ENCODE data around the gene SMIM24. TPM values are rescaled to one million over a fixed set of nuclear protein-coding genes. Genes with fewer than 3 reads are reported as not detected.

Gene SMIM24
- total RNA-seq, 3 donors from 2014 or later (not counting 1 experiment from before 2014, with no cell fraction given): 0.33 to 0.42 TPM; not detected in 1

DNA sequence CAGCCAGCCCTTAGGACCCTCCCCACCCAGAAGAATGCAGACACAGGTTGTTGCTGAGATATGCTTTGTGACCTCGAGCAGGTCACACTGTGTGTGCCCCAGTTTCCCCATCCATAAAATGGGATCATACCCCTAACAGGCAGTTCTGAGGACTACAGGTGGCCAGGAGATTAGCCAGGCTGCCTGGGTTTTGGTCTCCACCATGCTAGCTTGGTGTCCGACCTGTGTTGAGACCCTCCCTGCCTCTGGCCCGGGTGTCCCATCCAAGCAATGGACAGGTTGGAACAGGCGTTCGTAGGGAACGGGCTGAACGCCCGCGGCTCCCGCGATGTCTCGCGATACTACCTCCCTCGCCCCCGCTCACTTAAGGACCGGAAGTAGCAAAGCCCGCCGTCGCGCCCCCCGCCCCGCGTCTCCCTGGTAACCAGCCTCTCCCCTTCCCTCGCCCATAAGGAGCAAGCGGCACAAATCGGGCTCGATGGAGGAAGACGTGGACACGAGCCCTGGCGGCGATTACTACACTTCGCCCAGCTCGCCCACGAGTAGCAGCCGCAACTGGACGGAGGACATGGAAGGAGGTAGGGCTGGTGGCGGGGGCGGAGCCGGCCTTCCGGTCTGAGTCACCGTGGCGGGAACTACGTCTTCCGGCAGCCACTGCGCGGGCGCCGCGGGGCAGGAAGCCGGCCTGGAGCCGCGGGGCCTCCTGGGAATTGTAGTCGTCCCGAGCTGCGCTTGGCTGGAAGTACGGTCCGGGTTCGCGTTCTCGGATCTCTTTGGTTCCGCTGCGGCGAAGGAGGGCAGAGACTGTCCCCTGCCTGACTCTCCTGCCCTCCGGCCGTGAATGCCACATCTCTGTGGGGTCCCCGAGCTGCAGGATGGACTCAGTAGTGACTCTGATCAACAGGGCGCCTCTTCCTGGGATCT lies 45.4 kb downstream of the SMIM24 start:
- H3K27ac Mint-ChIP-seq: peak overlapping the region; percentile 92 to 96
- no peaks in the 10 kb centered on the region for H3K36me3 Mint-ChIP-seq
- ATAC-seq: peak; percentile 97 to 99 (median 97)
- no peaks in the 10 kb centered on the region for H3K27me3 Mint-ChIP-seq (ENCODE audit: low read depth in 2 of 2)
- DNase-seq: peak; percentile 96
- peak overlapping the region; percentile 91 for H3K4me3 Mint-ChIP-seq
- Histone ChIP-seq H3K27ac (ENCODE audit: low read length) (peak overlapping the region; percentile 84), H3K4me3 (ENCODE audit: low read length) (peak overlapping the region; percentile 83), H3K4me1 (ENCODE audit: control insufficient read depth, insufficient read depth, low read length) (peaks cover 14% of the 10 kb centered on the region), H3K9me3 (ENCODE audit: control insufficient read depth, insufficient read depth, low read length) (no peaks in the 10 kb centered on the region), H3K36me3 (ENCODE audit: control insufficient read depth, insufficient read depth, low read length) (no peaks in the 10 kb centered on the region), H3K27me3 (ENCODE audit: control insufficient read depth, insufficient read depth, low read length) (no peaks in the 10 kb centered on the region)
- H3K9me3 Mint-ChIP-seq: no peaks in the 10 kb centered on the region
- 4% methylated on average over 67 of the region's 67 CpGs for WGBS (ENCODE audit: insufficient coverage)
- intact Hi-C loops (cut with micrococcal nuclease): loop anchor here (10.0 kb wide), 1 partner anchor 250 kb away; the partner anchor contains the start of gene NCLN
- H3K4me1 Mint-ChIP-seq: peaks cover 7 to 20% of the 10 kb centered on the region in 2 donors
- TF ChIP-seq, protein P1, sequence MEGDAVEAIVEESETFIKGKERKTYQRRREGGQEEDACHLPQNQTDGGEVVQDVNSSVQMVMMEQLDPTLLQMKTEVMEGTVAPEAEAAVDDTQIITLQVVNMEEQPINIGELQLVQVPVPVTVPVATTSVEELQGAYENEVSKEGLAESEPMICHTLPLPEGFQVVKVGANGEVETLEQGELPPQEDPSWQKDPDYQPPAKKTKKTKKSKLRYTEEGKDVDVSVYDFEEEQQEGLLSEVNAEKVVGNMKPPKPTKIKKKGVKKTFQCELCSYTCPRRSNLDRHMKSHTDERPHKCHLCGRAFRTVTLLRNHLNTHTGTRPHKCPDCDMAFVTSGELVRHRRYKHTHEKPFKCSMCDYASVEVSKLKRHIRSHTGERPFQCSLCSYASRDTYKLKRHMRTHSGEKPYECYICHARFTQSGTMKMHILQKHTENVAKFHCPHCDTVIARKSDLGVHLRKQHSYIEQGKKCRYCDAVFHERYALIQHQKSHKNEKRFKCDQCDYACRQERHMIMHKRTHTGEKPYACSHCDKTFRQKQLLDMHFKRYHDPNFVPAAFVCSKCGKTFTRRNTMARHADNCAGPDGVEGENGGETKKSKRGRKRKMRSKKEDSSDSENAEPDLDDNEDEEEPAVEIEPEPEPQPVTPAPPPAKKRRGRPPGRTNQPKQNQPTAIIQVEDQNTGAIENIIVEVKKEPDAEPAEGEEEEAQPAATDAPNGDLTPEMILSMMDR (IDR thresholded peaks at IDR 0.05): no peak

DNA sequence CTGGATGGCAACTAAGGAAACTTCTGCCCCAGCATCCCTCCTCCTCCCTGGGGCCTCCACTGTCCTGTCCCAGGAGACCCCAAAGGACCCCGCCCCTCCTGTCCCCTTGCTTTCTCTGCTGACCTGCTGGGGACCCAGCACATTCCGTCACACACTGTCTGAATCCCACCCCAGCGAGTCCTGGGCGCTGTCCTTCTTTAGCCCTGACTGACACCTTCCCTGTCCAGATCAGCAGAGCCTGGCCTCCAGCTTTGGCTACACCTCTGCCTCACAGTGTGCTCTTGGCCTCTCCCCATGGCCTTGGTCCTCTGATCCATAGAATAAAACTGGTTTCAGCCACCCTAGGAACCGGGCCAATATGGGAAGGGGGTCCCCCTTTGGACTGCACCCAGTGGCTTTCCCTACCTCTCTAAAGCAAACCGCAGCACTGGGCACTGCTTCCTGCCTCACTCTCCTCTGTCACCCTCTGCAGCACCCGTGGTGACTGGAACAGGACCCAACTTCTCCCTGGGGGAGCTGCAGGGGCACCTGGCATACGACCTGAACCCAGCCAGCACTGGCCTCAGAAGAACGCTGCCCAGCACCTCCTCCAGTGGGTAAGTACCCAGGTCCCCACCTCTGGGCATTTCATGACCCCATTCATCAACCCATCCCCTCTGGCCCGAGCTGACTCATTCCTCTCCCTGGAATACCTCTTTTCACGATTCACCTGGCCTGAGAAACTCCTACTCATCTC lies 46.4 kb downstream of the SMIM24 start:
- WGBS (ENCODE audit: insufficient coverage): 95% methylated on average over 11 of the region's 11 CpGs

DNA sequence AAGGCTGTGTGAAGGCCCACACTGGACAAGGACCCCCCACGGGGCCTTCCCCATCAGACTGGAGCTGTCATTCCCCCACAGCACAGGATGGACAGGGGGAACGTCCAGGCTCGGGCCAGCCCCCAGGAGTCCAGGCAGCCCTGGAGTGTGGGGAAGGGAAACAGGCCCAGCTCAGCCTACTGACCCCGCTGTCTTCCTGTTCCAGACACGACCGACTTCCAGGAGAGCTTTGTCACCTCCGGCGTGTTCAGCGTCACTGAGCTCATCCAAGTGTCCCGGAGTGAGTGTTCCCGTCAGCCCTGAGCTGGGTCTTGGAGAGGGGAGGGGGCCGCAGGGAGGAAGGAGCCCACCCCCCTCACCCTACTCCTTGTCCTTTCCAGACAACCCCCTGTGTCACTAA lies 47.0 kb downstream of the SMIM24 start:
- WGBS (ENCODE audit: insufficient coverage): 95% methylated on average over 11 of the region's 12 CpGs
- Mint-ChIP-seq H3K27ac (no peak overlapping the region), H3K27me3 (ENCODE audit: low read depth in 2 of 2) (no peaks in the 10 kb centered on the region), H3K4me1 (peaks cover 7 to 24% of the 10 kb centered on the region in 2 donors), H3K4me3 (no peak overlapping the region), H3K9me3 (no peaks in the 10 kb centered on the region), H3K36me3 (no peaks in the 10 kb centered on the region)
- H3K36me3 ChIP-seq (ENCODE audit: control insufficient read depth, insufficient read depth, low read length): no peaks in the 10 kb centered on the region
- no peak for DNase-seq
- no peaks in the 10 kb centered on the region for H3K9me3 ChIP-seq (ENCODE audit: control insufficient read depth, insufficient read depth, low read length)
- H3K4me3 ChIP-seq (ENCODE audit: low read length): no peak overlapping the region
- no peak overlapping the region for H3K27ac ChIP-seq (ENCODE audit: low read length)
- ATAC-seq: no peak
- TF ChIP-seq, protein P1 (IDR thresholded peaks at IDR 0.05): no peak
- intact Hi-C loops (cut with micrococcal nuclease): loop anchor here (10.0 kb wide), 1 partner anchor 249 kb away; the partner anchor contains the start of gene NCLN
- no peaks in the 10 kb centered on the region for H3K27me3 ChIP-seq (ENCODE audit: control insufficient read depth, insufficient read depth, low read length)
- peaks cover 26% of the 10 kb centered on the region for H3K4me1 ChIP-seq (ENCODE audit: control insufficient read depth, insufficient read depth, low read length)

More for the DNA sequence above, 46.4 kb downstream of the SMIM24 start:
- Mint-ChIP-seq H3K27me3 (ENCODE audit: low read depth in 2 of 2) (no peaks in the 10 kb centered on the region), H3K9me3 (no peaks in the 10 kb centered on the region), H3K4me1 (peaks cover 7 to 20% of the 10 kb centered on the region in 2 donors), H3K36me3 (no peaks in the 10 kb centered on the region), H3K27ac (peak overlapping the region; percentile 92 to 96), H3K4me3 (peak overlapping the region; percentile 91)
- Histone ChIP-seq H3K4me1 (ENCODE audit: control insufficient read depth, insufficient read depth, low read length) (peaks cover 20% of the 10 kb centered on the region), H3K4me3 (ENCODE audit: low read length) (peak overlapping the region; percentile 83), H3K9me3 (ENCODE audit: control insufficient read depth, insufficient read depth, low read length) (no peaks in the 10 kb centered on the region), H3K36me3 (ENCODE audit: control insufficient read depth, insufficient read depth, low read length) (no peaks in the 10 kb centered on the region), H3K27me3 (ENCODE audit: control insufficient read depth, insufficient read depth, low read length) (no peaks in the 10 kb centered on the region), H3K27ac (ENCODE audit: low read length) (peak overlapping the region; percentile 84)
- TF ChIP-seq, protein P1 (IDR thresholded peaks at IDR 0.05): no peak
- intact Hi-C loops (cut with micrococcal nuclease): loop anchor here (10.0 kb wide), 1 partner anchor 249 kb away; the partner anchor contains the start of gene NCLN
- ATAC-seq (no peak), DNase-seq (no peak)
